GM21390 (cell line): ENCODE data around the gene ALG3.
A peak's percentile ranks its signal among the peaks of the same experiment; 100 is the strongest.

Source experiments
- ATAC-seq: cut with Tn5 transposase; IDR thresholded peaks from one replicate; pipeline ENCODE4 v1.9.1; 2021; ENCODE audit not compliant: unreplicated experiment

Gene ALG3

GRCh38 chr3:184260724-184261269 lies 12.0 kb upstream of the ALG3 start:
- ATAC-seq, result no peak

- no peak for ATAC-seq
Measured at GRCh38 chr3:184259878-184260723, 11.3 kb upstream of the ALG3 start.

- no peak for ATAC-seq
Measured at GRCh38 chr3:184259396-184259877, 10.7 kb upstream of the ALG3 start.

GRCh38 chr3:184258926-184259325 lies 10.2 kb upstream of the ALG3 start:
- no peak for ATAC-seq

GRCh38 chr3:184257083-184257915 lies 8.5 kb upstream of the ALG3 start:
- ATAC-seq, result no peak

- no peak for ATAC-seq
Measured at GRCh38 chr3:184255291-184256039, 6.7 kb upstream of the ALG3 start.

GRCh38 chr3:184250167-184250828 lies 1.5 kb upstream of the ALG3 start:
- ATAC-seq, result peak; percentile 69

GRCh38 chr3:184249412-184250166 lies 827 bp upstream of the ALG3 start, which contains the start of gene EEF1AKMT4:
EEF1AKMT4 (plus strand) TSS chr3:184249672; CDS start chr3:184249695, 23 bp downstream.
- ATAC-seq, result peak; percentile 92

- ATAC-seq, result no peak
Measured at GRCh38 chr3:184242297-184242685, 6.5 kb downstream of the ALG3 start.

- no peak for ATAC-seq
Measured at GRCh38 chr3:184241447-184242296, 7.1 kb downstream of the ALG3 start.

- ATAC-seq, result no peak
Measured at GRCh38 chr3:184241141-184241446, 7.7 kb downstream of the ALG3 start.

GRCh38 chr3:184240384-184241140 lies 8.2 kb downstream of the ALG3 start:
- ATAC-seq, result no peak

GRCh38 chr3:184239708-184240107 lies 9.1 kb downstream of the ALG3 start:
- ATAC-seq, result no peak

GRCh38 chr3:184239221-184239620 lies 9.5 kb downstream of the ALG3 start:
- ATAC-seq, result no peak

- no peak for ATAC-seq
Measured at GRCh38 chr3:184238246-184238818, 10.4 kb downstream of the ALG3 start.

- no peak for ATAC-seq
Measured at GRCh38 chr3:184237807-184238206, 11.0 kb downstream of the ALG3 start.

- ATAC-seq, result no peak
Measured at GRCh38 chr3:184237211-184237610, 11.6 kb downstream of the ALG3 start.

- ATAC-seq, result no peak
Measured at GRCh38 chr3:184236636-184237035, 12.1 kb downstream of the ALG3 start.
